B cell (primary cell): ENCODE data around the gene SPRR2E. TPM values are rescaled to one million over a fixed set of nuclear protein-coding genes. Genes with fewer than 3 reads are reported as not detected.
"Not testable (repeated sequence)": the region's sequence is repeated elsewhere in the genome, so short reads cannot be mapped to it uniquely, and the experiment has no call there.

Source experiments
- ATAC-seq: fragments of 200-7000 bp; cut with Tn5 transposase; one replicate; pipeline ENCODE4 v1.10.0; 2021; ENCODE audit warnings: low read depth, mild to moderate bottlenecking, moderate number of reproducible peaks, moderate library complexity
- CTCF ChIA-PET: fragments of 350-600 bp; sonication (Branson Sonifier 250); formaldehyde crosslinking; loops from one replicate; lab custom pipeline; 2021; ENCODE audit warnings: antibody characterized with exemption, inconsistent platforms; lab: Charles Lee
- POLR2A ChIA-PET: fragments of 350-600 bp; sonication (Branson Sonifier 250); formaldehyde crosslinking; loops from one replicate; lab custom pipeline; 2021; ENCODE audit warnings: antibody characterized with exemption; lab: Charles Lee
- DNase-seq: peaks from one replicate; pipeline ENCODE4 v3.0.0; 2013
- H2AFZ ChIP-seq: 2 replicates; pipeline ENCODE4 v1.6.1; 2012; ENCODE audit warnings: mild to moderate bottlenecking, low read depth, low read length; ENCODE audit not compliant: insufficient read depth, poor library complexity, severe bottlenecking
- H3K27ac ChIP-seq, 2 donors: 1 replicate in 1 of 2; 2 replicates in 1 of 2; pipeline ENCODE4 v1.5.1; 2012 to 2013; ENCODE audit warnings: low read length in 2 of 2, mild to moderate bottlenecking in 2 of 2, moderate library complexity in 1 of 2
- H3K27me3 ChIP-seq, 4 experiments: fragments of 200-600 bp in 1 of 4; sonication (generic) in 1 of 4; replicated peaks in 1 of 4; 1 replicate in 2 of 4; 2 replicates in 2 of 4; pipeline versions ENCODE4 v1.6.1 to v1.7.0; 2013 to 2016; ENCODE audit warnings: low read length in 3 of 4, mild to moderate bottlenecking in 2 of 4, mixed read lengths in 1 of 4, moderate library complexity in 1 of 4; ENCODE audit not compliant: insufficient read depth in 4 of 4, control insufficient read depth in 3 of 4; ENCODE audit errors: control extremely low read depth in 1 of 4
- H3K36me3 ChIP-seq, 2 experiments: replicated peaks in 1 of 2; 1 replicate in 1 of 2; 2 replicates in 1 of 2; pipeline versions ENCODE4 v1.6.1 to v1.7.1; 2013; ENCODE audit warnings: low read length in 1 of 2; ENCODE audit not compliant: insufficient read depth in 2 of 2, control insufficient read depth in 1 of 2; ENCODE audit errors: control extremely low read depth in 1 of 2, extremely low read depth in 1 of 2
- H3K4me1 ChIP-seq, 2 donors: fragments of 200-600 bp in 1 of 2; sonication (generic) in 1 of 2; 1 replicate in 1 of 2; 2 replicates in 1 of 2; pipeline versions ENCODE4 v1.5.1 to v1.6.1; 2013 to 2017; ENCODE audit warnings: low read length in 2 of 2; ENCODE audit not compliant: control insufficient read depth in 2 of 2, insufficient read depth in 2 of 2
- H3K4me2 ChIP-seq: replicated peaks from 2 replicates; pipeline ENCODE3; 2012; ENCODE audit warnings: mild to moderate bottlenecking, low read depth, low read length; ENCODE audit not compliant: poor library complexity, severe bottlenecking
- H3K4me3 ChIP-seq, 5 experiments: fragments of 200-600 bp in 1 of 5; sonication (generic) in 1 of 5; 1 replicate in 3 of 5; 2 replicates in 2 of 5; pipeline versions ENCODE4 v1.5.1 to v1.7.0; 2011 to 2016; ENCODE audit warnings: low read length in 4 of 5, mild to moderate bottlenecking in 4 of 5, low read depth in 2 of 5, control low read depth in 1 of 5, moderate library complexity in 1 of 5; ENCODE audit not compliant: insufficient read depth in 1 of 5; ENCODE audit errors: control extremely low read depth in 1 of 5, extremely low read depth in 1 of 5
- H3K79me2 ChIP-seq: fragments of 200-600 bp; sonication (generic); one replicate; pipeline ENCODE4 v1.6.0; 2016; ENCODE audit warnings: low read length; ENCODE audit not compliant: control insufficient read depth, insufficient read depth
- H3K9ac ChIP-seq: fragments of 200-600 bp; sonication (generic); 2 replicates; pipeline ENCODE4 v1.6.1; 2017; ENCODE audit warnings: mild to moderate bottlenecking, low read length, moderate library complexity
- H3K9me3 ChIP-seq, 3 donors: one replicate each; pipeline versions ENCODE4 v1.6.1 to v1.7.1; 2013; ENCODE audit warnings: low read length in 2 of 3; ENCODE audit not compliant: control insufficient read depth in 2 of 3, insufficient read depth in 1 of 3; ENCODE audit errors: control extremely low read depth in 1 of 3
- H4K20me1 ChIP-seq: 2 replicates; pipeline ENCODE4 v1.6.0; 2012; ENCODE audit warnings: mild to moderate bottlenecking, low read length; ENCODE audit not compliant: insufficient read depth, control insufficient read depth, poor library complexity, severe bottlenecking
- H3K27ac Mint-ChIP-seq: one replicate; pipeline ENCODE4 v1.8.0; 2021; ENCODE audit warnings: mixed read lengths
- H3K27me3 Mint-ChIP-seq: one replicate; pipeline ENCODE4 v1.8.0; 2021; ENCODE audit warnings: mixed read lengths
- H3K4me1 Mint-ChIP-seq: one replicate; pipeline ENCODE4 v1.8.0; 2021; ENCODE audit warnings: mixed read lengths
- H3K4me3 Mint-ChIP-seq: one replicate; pipeline ENCODE4 v1.8.0; 2021; ENCODE audit warnings: mixed read lengths
- H3K9me3 Mint-ChIP-seq: one replicate; pipeline ENCODE4 v1.8.0; 2022; ENCODE audit warnings: mixed read lengths; ENCODE audit not compliant: insufficient read depth
- CTCF ChIP-seq: fragments of 200-600 bp; IDR thresholded peaks from one replicate; pipeline ENCODE4 v1.8.0; 2022; ENCODE audit warnings: antibody characterized with exemption, mild to moderate bottlenecking
- EZH2 ChIP-seq: IDR thresholded peaks from 2 replicates; pipeline ENCODE4 v1.6.1; 2012; ENCODE audit warnings: borderline replicate concordance, low read depth, mild to moderate bottlenecking, moderate library complexity, low read length; ENCODE audit not compliant: insufficient read depth, poor library complexity, severe bottlenecking
- WGBS: methylation state at CpG from one replicate; pipeline ENCODE4 v1.1.5; 2013; ENCODE audit warnings: missing lambda C conversion rate; ENCODE audit not compliant: insufficient coverage; 5-methylcytosine and 5-hydroxymethylcytosine counted together
- intact Hi-C: fragments of 100-400 bp; cut with micrococcal nuclease; formaldehyde crosslinking; loops from one replicate; pipeline ENCODE4 v1.10.0; 2022
- polyA plus RNA-seq: library from polyadenylated mRNA; depleted of rRNA; stranded (reverse); fragments of >200 nt; gene quantifications from 2 replicates; pipeline ENCODE4 v1.2.3, GENCODE V29; 2012
- total RNA-seq, 2 donors: library from RNA; stranded (reverse); fragments of 120-200 nt in 1 of 2; gene quantifications; 1 replicate in 1 of 2; 2 replicates in 1 of 2; pipeline versions ENCODE4 v1.2.3 to v1.2.4, GENCODE V29; 2013 to 2022

SPRR2E gene
- total and polyA plus RNA-seq, 2 donors (not counting 1 experiment from before 2014, with no cell fraction given), result not detected

GRCh38 chr1:153133267-153133666 is 38.9 kb upstream of the SPRR2E start:
- no peak overlapping the region for H3K4me3 Mint-ChIP-seq
- Histone ChIP-seq H3K27ac (no peak overlapping the region), H3K36me3 (no peaks in the 10 kb centered on the region), H3K4me2 (no peak overlapping the region), H3K4me1 (no peaks in the 10 kb centered on the region), H4K20me1 (no peaks in the 10 kb centered on the region), H3K79me2 (no peaks in the 10 kb centered on the region), H2AFZ (no peak overlapping the region), H3K9ac (no peak overlapping the region), H3K4me3 (no peak overlapping the region), H3K9me3 (peaks cover 0 to 5% (median 1%) of the 10 kb centered on the region in 3 donors), H3K27me3 (peaks cover 0 to 10% (median 4%) of the 10 kb centered on the region in 4 experiments)
- H3K4me1 Mint-ChIP-seq, result no peaks in the 10 kb centered on the region
- TF ChIP-seq CTCF (no peak), EZH2 (no peak)
- H3K27me3 Mint-ChIP-seq, result peaks cover 55% of the 10 kb centered on the region
- DNase-seq (no peak), ATAC-seq (no peak)
- peaks cover 1% of the 10 kb centered on the region for H3K9me3 Mint-ChIP-seq
- H3K27ac Mint-ChIP-seq, result no peak overlapping the region
- ChIA-PET CTCF (no interaction called here), POLR2A (no interaction called here)
- WGBS, result 89% methylated on average over 1 of the region's 1 CpG
- intact Hi-C loops, result no loop called here

- ATAC-seq, H3K4me3 Mint-ChIP-seq, H3K36me3 ChIP-seq, H3K4me1 Mint-ChIP-seq, POLR2A ChIA-PET, H4K20me1 ChIP-seq, H3K27me3 ChIP-seq, H2AFZ ChIP-seq, H3K27ac ChIP-seq, CTCF ChIA-PET, H3K4me2 ChIP-seq, H3K79me2 ChIP-seq, H3K4me3 ChIP-seq, H3K4me1 ChIP-seq, DNase-seq, H3K9ac ChIP-seq, H3K27ac Mint-ChIP-seq, intact Hi-C loops: not testable (repeated sequence)
- 82% methylated on average over 2 of the region's 4 CpGs for WGBS
- Mint-ChIP-seq H3K27me3 (peaks cover 36% of the 10 kb centered on the region), H3K9me3 (peaks cover 15% of the 10 kb centered on the region)
- H3K9me3 ChIP-seq, result peaks cover 1 to 10% (median 5%) of the 10 kb centered on the region in 3 donors
These were observed 34.4 kb upstream of the SPRR2E start for GRCh38 chr1:153128688-153129087.
